Measurements from ENCODE around the gene TANGO2.

Gene TANGO2

GRCh38 chr22:20026204-20026908 is 5.4 kb downstream of the TANGO2 start:
- no peak for DNase-seq (ENCODE audit: low spot score)

DNA sequence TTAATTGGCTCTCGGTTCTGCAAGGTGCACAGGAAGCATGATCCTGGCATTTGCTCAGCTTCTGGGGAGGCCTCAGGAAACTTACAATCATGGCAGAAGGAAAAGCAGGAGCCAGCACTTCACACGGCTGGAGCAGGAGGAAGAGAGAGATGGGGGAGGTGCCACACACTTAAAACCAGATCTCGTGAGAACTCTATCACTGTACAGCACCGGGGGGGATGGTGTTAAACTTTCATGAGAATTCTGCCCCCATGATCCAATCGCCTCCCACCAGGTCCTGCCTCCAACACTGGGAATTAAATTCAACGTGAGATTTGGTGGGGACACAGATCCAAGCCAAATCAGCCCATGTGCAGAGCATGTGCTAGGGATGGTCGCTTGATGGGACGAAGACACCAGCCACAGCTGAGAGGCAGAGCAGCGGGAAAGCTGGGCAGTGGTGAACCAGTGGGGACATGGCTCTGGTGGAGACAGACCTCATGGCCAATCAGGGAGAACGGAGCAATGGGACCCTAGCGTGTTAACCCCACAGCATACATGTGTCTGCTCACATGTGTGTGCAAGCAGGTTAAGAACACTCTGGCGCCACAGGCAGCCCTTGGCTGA is 6.2 kb downstream of the TANGO2 start:
- DNase-seq (ENCODE audit: low spot score) = no peak

DNA sequence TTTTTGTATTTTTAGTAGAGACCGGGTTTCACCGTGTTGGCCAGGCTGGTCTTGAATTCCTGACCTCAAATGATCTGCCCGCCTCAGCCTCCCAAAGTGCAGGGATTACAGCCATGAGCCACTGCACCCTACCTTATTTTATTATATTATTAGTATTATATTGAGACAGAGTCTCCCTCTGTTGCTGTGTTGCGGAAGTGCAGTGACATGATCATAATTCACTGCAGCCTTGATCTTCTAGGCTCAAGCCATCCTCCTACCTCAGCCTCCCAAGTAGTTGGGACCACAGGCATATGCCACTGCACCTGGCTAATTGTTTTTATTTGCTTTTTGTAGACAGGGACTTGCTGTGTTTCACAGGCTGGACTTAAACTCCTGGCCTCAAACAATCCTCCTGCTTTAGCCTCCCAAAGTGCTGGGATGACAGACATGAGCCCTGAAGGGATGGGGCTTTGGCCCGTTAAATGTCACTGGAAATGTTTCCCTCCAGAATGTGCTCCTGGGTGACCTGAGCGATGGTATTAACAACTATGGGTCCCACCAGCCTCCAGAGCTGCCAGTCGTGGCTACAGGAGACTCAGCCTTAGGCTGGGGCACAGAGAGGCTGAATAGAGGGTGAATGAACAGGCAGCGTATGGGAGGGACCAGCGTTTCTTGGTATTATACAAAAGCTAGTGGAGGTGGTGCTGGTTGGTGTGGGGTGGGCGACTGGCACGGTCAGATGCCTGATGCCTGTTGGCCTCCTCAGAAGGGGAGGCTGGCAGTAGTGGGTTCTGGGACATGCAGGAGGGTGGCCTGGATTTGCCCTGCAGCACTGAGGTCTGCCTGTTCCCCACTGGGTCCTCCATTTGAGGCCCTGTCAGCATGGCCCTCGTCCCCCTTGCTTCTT is 7.3 kb downstream of the TANGO2 start:
- no peak for DNase-seq (ENCODE audit: low spot score)

DNA sequence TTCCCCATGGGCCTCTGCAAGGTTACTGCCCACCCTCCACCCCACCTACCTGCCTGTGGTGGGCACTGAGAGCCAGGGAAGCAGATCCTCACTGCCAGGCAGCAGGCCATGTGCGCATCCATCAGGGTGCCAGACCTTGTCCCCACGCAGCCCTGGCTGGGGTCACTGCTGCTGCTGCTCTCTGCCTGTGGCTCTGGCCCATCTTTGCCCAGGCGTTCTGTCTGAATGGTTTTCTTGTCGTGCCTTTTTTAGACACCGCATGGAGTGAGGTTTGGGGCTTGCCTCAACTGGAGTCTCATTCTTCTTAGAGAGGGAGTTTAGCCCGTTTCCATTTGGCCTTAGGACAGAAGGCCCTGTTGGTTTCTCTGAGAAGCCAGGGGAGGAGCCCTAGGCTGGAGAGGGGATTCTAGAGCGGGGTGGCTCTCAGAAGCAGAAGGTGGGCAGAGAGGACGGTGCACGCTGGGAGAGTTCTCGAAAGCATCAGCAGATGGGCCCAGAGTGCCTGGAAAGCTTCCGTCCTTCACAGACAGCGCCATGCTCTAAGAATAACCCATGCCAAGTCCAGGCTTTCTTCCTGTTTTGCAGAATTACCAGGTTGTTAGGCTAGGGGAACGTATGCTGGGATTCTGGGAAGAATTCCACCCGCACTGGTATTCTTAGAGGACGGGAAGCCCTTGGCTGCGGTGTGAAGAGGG is 8.1 kb downstream of the TANGO2 start:
- no peak for DNase-seq (ENCODE audit: low spot score)

DNA sequence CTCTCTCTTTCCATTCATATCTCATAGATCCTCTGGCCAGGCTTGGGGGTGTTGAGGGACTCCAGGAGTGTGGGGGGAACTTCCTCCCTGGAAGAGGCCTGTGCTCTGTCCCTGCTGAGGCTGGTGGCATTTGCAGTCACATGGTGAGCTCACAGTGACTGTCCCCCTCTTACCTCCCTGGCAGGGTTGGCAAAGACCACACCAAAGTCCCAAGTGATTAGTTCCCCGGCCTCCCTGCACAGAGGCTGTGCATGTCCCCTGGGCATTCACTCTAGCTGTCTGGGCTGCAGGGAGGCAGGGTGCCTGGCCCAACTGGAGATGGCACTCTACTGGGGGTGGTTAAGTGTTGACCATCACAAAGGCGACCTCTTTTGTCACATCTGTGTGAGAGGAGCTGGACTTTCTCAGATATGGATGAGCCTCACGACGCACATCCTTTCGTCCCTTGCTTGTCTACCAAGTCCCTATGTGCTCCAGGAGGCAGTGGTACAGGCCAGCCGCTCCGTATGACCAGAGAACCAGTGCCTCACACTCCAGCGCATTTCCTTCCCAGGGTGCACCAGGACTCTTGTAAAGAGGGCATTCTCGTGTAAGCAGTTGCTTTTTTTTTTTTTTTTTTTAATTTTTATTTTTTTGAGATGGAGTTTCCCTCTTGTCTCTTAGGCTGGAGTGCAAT is 8.8 kb downstream of the TANGO2 start:
- DNase-seq (ENCODE audit: low spot score) = no peak

DNA sequence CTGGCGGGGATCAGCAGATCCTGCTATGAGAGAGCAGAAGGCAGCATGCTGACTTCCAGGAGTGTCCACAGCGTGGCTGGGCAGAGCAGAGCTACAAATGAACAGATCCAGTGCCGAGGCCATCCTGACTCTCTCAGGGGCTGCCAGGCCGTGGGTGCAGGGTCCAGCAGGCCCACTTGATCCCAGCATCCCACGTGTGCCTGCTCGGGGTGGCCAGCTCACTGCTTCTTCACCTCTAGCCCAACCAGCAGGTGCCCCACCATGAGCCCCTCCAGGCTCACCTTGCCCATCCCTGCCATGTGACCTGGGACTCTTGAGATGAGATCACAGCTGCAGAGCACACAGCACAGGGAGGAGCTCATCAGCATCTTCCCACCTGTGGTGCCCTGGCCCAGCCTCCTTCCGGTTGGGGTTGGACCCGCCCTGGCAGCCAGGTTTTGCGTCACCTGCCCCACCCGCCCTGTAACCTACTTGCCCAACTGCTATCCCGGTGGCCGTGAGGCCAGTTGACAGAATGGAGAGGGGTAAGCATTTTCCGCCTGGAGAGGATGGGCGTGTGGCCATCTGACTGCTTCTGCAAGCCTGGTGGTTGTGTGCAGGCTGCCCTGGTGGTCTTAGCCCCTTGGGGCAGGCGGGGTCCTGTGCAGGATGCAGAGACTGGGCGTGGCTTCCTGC is 11.0 kb downstream of the TANGO2 start:
- DNase-seq (ENCODE audit: low spot score) = no peak

DNA sequence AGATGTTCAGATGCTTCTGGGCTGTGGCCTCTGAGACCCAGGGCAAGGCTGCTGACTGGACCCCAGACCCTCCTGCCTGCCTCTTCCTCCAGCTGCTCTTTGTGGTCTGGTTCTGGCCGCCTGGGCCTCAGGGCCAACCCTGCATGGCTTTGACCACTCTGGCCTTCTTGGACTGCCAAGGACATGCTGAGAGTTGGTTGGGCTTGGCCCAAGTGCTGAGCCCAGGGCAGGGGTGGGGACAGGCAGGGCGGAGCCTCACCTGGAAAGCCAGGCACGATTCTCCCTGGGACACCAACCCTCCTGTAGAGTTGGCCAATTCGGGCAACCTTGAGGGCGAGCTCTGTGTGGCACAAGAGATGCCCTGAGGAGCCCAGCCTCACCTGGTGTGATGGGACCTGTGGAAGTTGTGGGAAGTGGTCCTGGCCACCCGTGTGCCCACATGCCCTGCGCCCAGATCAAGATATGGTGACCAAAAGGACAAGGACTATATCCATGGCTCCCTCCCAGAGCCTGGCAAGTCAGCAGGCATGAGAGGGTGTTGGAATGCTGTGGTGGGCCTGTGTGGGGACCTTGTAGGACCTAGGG is 11.6 kb downstream of the TANGO2 start:
- no peak for DNase-seq (ENCODE audit: low spot score)

- no peak for DNase-seq (ENCODE audit: low spot score)
Observed at GRCh38 chr22:20033045-20033706, 12.3 kb downstream of the TANGO2 start.

DNA sequence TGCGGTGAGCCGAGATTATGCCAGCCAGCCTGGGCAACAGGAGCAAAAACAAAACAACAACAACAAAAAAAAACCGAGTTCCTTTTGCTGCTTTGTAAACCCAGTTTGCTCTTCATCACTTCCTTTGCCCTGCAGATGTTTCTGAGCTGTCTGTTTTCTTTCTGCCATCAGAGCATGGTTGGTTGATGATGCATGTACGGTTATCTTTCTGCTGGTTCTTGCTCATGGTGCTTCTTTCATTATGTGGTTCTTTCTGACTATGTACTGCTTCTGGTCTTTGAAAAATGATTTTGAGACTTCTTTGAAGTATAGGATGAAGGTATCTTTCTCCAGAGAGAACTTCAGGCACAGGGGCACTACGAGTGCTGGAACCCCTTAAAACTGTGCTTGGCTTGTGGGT is 13.2 kb downstream of the TANGO2 start:
- no peak for DNase-seq (ENCODE audit: low spot score)

DNA sequence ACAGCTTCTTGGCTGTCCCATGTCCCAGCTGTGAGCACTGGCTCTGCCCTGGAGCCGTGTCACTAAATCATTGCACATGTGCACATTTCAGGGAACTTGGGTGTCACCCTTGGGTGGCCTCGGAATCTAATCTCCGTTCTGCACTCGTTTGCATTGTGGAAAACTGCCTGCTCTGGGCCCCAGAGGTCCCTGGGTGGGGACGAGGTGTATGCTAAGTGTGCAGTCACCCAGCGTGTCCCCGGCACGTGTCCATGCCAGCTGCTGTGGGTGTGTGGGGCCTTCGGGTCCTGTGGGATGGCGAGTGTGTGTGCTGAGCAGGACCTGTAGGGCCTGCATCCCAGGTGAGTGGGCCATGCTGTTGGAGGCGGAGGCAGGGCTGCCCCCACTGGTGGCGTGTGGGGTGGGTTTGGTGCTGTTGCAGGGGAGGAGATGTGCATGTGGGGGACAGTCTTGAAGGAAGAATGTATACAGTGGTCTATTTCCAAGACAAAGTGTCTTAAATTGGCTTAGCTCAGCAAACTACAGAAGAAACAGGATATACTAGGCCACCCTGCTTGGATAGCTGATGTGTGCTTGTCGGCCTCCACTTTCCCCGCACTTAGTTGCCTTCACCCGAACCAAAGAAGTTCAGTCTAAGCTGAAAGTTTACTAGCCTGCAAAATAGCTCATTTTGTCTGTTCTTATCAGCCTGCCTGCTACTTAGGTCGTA is 14.6 kb downstream of the TANGO2 start:
- DNase-seq (ENCODE audit: low spot score) = no peak

GRCh38 chr22:20036084-20036482 is 15.2 kb downstream of the TANGO2 start:
- no peak for DNase-seq (ENCODE audit: low spot score)

- no peak for DNase-seq (ENCODE audit: low spot score)
Observed at GRCh38 chr22:20036535-20037392, 15.9 kb downstream of the TANGO2 start.

GRCh38 chr22:20037419-20037818 is 16.5 kb downstream of the TANGO2 start:
- no peak for DNase-seq (ENCODE audit: low spot score)

GRCh38 chr22:20038574-20038973 is 17.7 kb downstream of the TANGO2 start:
- DNase-seq (ENCODE audit: low spot score) = no peak

GRCh38 chr22:20039683-20040325 is 18.9 kb downstream of the TANGO2 start:
- no peak for DNase-seq (ENCODE audit: low spot score)

GRCh38 chr22:20040327-20041200 is 19.7 kb downstream of the TANGO2 start:
- DNase-seq (ENCODE audit: low spot score) = no peak

Data from SK-N-DZ (cell line).